Upper lobe of left lung (tissue), 6 donors: Measurements from ENCODE around the gene ZZZ3. TPM values are rescaled to one million over a fixed set of nuclear protein-coding genes. Genes with fewer than 3 reads are reported as not detected.

Experiments used
- ATAC-seq, 2 donors: fragments of 200-7000 bp; cut with Tn5 transposase; one replicate each; pipeline ENCODE4 v1.9.1; 2022; ENCODE audit warnings: mild to moderate bottlenecking in 2 of 2, moderate library complexity in 2 of 2; ENCODE audit not compliant: low FRiP score in 2 of 2
- DNase-seq, 2 donors: peaks; one replicate each; pipeline ENCODE4 v3.0.0-alpha.2; 2019 to 2020
- H3K27ac ChIP-seq, 4 donors: fragments of 200-600 bp; sonication (generic); one replicate each; pipeline ENCODE4 v1.5.1; 2016 to 2019
- H3K27me3 ChIP-seq, 4 donors: fragments of 200-600 bp; sonication (generic); one replicate each; pipeline ENCODE4 v1.5.1; 2017 to 2019
- H3K36me3 ChIP-seq, 4 donors: fragments of 200-600 bp; sonication (generic); one replicate each; pipeline ENCODE4 v1.5.1; 2016 to 2019
- H3K4me1 ChIP-seq, 4 donors: fragments of 200-600 bp; sonication (generic); one replicate each; pipeline ENCODE4 v1.5.1; 2018 to 2019
- H3K4me3 ChIP-seq, 4 donors: fragments of 200-600 bp; sonication (generic); one replicate each; pipeline ENCODE4 v1.5.1; 2017 to 2019; ENCODE audit warnings: mild to moderate bottlenecking in 2 of 4, moderate library complexity in 1 of 4
- H3K9me3 ChIP-seq, 4 donors: fragments of 200-600 bp; sonication (generic); one replicate each; pipeline ENCODE4 v1.5.1; 2018 to 2019
- EP300 ChIP-seq, 4 donors: sonication (generic); formaldehyde crosslinking; IDR thresholded peaks; one replicate each; pipeline ENCODE4 v1.5.1; 2017; ENCODE audit warnings: antibody characterized with exemption in 4 of 4, control low read depth in 2 of 4
- POLR2A ChIP-seq, 4 donors: fragments of 450-650 bp; IDR thresholded peaks; one replicate each; pipeline ENCODE4 v1.5.1; 2016 to 2017; ENCODE audit warnings: antibody characterized with exemption in 4 of 4, mild to moderate bottlenecking in 2 of 4
- POLR2AphosphoS5 ChIP-seq, 2 donors: sonication (generic); formaldehyde crosslinking; IDR thresholded peaks; one replicate each; pipeline ENCODE4 v1.5.1; 2017; ENCODE audit warnings: antibody characterized with exemption in 2 of 2
- WGBS, 2 donors: methylation state at CpG; one replicate each; pipeline ENCODE4 v1.1.5; 2017 to 2018; 5-methylcytosine and 5-hydroxymethylcytosine counted together
- total RNA-seq, 6 donors: library from RNA; depleted of rRNA in 4 of 6; stranded (reverse); fragments of >200 nt in 4 of 6; gene quantifications; one replicate each; pipeline versions ENCODE4 v1.1.0 to v1.2.1, GENCODE V29; 2016 to 2021
- TF ChIP-seq, protein P1 (sequence below), 6 experiments: fragments of 450-650 bp in 4 of 6; fragments of 200-600 bp in 2 of 6; sonication (generic) in 2 of 6; IDR thresholded peaks; one replicate each; pipeline ENCODE4 v1.5.1; 2016 to 2019; ENCODE audit warnings: antibody characterized with exemption in 6 of 6
- donor health status: DM: no; HTN: no; CAD: no; lungs with moderate emphysema.
- donor health status: DM: no; HTN: yes; CAD: no; lungs with severe emphysema.

Gene ZZZ3
- total RNA-seq, 6 donors from 2014 or later = 15.3 to 141 (median 41.9) TPM

DNA sequence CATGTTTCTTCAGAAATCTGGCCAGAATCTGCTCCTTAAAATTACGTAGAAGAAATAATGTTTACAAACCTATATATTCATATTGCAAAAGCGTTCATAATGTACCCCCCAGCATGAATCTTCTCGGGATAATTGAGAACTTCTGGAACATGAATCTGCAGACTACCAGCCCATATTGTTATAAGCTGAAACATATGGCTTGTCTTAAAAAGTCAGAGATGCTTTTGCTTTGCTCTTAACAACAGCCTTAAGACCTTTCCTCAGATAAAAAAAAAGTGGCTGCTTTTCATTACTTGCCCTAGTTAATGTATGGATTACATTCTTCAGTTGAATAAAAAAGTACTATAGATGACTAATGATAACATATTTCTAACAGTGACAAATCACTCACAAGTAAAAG lies 15.0 kb upstream of the ZZZ3 start:
- H3K9me3 ChIP-seq = no peaks in the 10 kb centered on the region
- no peak for TF ChIP-seq EP300 (IDR thresholded peaks at IDR 0.05)
- TF ChIP-seq, protein P1, sequence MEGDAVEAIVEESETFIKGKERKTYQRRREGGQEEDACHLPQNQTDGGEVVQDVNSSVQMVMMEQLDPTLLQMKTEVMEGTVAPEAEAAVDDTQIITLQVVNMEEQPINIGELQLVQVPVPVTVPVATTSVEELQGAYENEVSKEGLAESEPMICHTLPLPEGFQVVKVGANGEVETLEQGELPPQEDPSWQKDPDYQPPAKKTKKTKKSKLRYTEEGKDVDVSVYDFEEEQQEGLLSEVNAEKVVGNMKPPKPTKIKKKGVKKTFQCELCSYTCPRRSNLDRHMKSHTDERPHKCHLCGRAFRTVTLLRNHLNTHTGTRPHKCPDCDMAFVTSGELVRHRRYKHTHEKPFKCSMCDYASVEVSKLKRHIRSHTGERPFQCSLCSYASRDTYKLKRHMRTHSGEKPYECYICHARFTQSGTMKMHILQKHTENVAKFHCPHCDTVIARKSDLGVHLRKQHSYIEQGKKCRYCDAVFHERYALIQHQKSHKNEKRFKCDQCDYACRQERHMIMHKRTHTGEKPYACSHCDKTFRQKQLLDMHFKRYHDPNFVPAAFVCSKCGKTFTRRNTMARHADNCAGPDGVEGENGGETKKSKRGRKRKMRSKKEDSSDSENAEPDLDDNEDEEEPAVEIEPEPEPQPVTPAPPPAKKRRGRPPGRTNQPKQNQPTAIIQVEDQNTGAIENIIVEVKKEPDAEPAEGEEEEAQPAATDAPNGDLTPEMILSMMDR (IDR thresholded peaks at IDR 0.05) = no peak
- no peak for TF ChIP-seq POLR2AphosphoS5 (IDR thresholded peaks at IDR 0.05)
- TF ChIP-seq POLR2A (IDR thresholded peaks at IDR 0.05) = no peak
- no peak overlapping the region for H3K4me3 ChIP-seq
- peaks cover 3 to 76% (median 28%) of the 10 kb centered on the region in 4 donors for H3K36me3 ChIP-seq
- H3K4me1 ChIP-seq = no peaks in the 10 kb centered on the region
- 94 to 97% methylated on average over 3 of the region's 3 CpGs for WGBS, 2 donors
- H3K27ac ChIP-seq = no peak overlapping the region
- DNase-seq (no peak), ATAC-seq (no peak)
- H3K27me3 ChIP-seq = no peaks in the 10 kb centered on the region

DNA sequence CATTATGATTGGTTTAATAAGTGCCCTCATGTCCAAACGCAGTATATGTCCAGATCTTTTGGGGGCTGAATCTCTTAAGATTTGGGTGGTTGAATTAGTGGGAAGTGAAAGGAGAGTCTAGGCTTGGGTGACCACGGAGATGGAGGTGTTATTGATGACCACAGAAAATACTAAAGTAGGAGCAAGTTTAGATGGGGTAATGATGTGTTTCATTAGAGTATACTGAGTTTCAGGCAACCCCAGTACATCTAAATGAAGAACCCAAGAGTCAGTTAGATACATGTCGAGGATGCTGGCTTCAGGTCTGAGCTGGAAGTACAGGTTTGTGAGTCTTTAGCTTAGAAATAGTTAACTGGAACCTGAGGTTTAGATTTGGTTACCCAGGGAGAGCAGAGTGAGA lies 6.5 kb upstream of the ZZZ3 start:
- ATAC-seq = no peak
- no peak overlapping the region for H3K27ac ChIP-seq
- no peak for DNase-seq
- WGBS, 2 donors = 89% methylated on average over 3 of the region's 3 CpGs
- H3K27me3 ChIP-seq = no peaks in the 10 kb centered on the region
- no peaks in the 10 kb centered on the region for H3K9me3 ChIP-seq
- H3K4me3 ChIP-seq = no peak overlapping the region
- peaks cover 0 to 11% (median 6%) of the 10 kb centered on the region in 4 donors for H3K4me1 ChIP-seq
- peaks cover 0 to 22% (median 9%) of the 10 kb centered on the region in 4 donors for H3K36me3 ChIP-seq
- TF ChIP-seq, protein P1 (IDR thresholded peaks at IDR 0.05) = no peak
- no peak for TF ChIP-seq POLR2AphosphoS5 (IDR thresholded peaks at IDR 0.05)
- TF ChIP-seq POLR2A (IDR thresholded peaks at IDR 0.05) = no peak
- TF ChIP-seq EP300 (IDR thresholded peaks at IDR 0.05) = no peak

DNA sequence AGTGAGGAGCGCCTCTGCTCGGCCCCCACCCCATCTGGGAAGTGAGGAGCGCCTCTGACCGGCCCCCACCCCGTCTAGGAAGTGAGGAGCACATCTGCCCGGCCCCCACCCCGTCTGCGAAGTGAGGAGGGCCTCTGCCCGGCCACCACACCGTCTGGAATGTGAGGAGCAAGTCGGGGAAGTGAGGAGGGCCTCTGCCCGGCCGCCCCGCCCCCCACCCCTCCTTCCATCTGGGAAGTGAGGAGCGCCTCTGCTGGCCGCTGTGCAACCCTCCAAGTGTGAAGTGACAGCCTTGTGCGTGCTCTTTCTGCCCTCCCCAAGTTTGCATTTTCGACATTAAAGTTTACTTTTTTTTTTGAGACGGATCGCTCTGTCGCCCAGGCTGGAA lies 5.1 kb upstream of the ZZZ3 start:
- ATAC-seq (no peak), DNase-seq (peak in 1 of 2 donors; percentile 81)
- TF ChIP-seq, protein P1 (IDR thresholded peaks at IDR 0.05) = peak in 5 of 6 experiments; percentile 13 to 39 (median 19)
- no peak for TF ChIP-seq POLR2A (IDR thresholded peaks at IDR 0.05)
- Histone ChIP-seq H3K27me3 (no peaks in the 10 kb centered on the region), H3K36me3 (peaks cover 0 to 10% (median 5%) of the 10 kb centered on the region in 4 donors), H3K4me1 (peaks cover 0 to 15% (median 10%) of the 10 kb centered on the region in 4 donors), H3K27ac (peak overlapping the region in 2 of 4 donors; percentile 27 to 30), H3K4me3 (peak overlapping the region in 3 of 4 donors; percentile 25 to 44 (median 34)), H3K9me3 (no peaks in the 10 kb centered on the region)
- 44 to 63% methylated on average over 5 to 20 of the region's 21 CpGs for WGBS, 2 donors

DNA sequence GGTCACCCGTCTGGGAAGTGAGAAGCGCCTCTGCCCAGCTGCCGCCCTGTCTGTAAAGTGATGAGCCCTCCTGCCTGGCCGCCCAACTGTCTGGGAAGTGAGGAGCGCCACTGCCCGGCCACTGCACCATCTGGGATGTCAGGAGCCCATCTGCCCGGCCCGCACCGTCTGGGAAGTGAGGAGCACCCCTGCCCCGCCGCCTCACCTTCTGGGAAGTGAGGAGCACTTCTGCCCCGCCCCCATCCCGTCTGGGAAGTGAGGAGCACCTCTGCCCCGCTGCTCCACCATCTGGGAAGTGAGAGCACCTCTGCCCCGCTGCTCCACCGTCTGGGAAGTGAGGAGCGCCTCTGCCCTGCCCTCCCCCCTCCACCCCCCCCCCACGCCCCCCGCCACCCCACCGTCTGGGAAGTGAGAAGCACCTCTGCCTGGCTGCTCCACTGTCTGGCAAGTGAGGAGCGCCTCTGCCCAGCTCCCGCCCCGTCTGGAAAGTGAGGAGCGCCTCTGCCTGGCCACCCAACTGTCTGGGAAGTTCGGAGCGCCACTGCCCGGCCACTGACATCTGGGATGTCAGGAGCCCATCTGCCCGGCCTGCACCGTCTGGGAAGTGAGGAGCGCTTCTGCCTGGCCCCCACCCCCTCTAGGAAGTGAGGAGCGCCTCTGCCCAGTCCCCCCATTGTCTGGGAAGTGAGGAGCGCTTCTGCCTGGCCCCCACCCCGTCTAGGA lies 4.5 kb upstream of the ZZZ3 start:
- H3K27ac ChIP-seq = peak overlapping the region in 1 of 4 donors; percentile 27
- no peaks in the 10 kb centered on the region for H3K27me3 ChIP-seq
- DNase-seq (peak in 1 of 2 donors; percentile 66), ATAC-seq (no peak)
- WGBS, 2 donors = 86 to 88% methylated on average over 13 to 30 of the region's 33 CpGs
- peaks cover 0 to 6% (median 3%) of the 10 kb centered on the region in 4 donors for H3K36me3 ChIP-seq
- no peaks in the 10 kb centered on the region for H3K9me3 ChIP-seq
- TF ChIP-seq, protein P1 (IDR thresholded peaks at IDR 0.05) = no peak
- TF ChIP-seq POLR2AphosphoS5 (IDR thresholded peaks at IDR 0.05) (no peak), POLR2A (IDR thresholded peaks at IDR 0.05) (no peak), EP300 (IDR thresholded peaks at IDR 0.05) (no peak)
- peak overlapping the region in 3 of 4 donors; percentile 25 to 44 (median 34) for H3K4me3 ChIP-seq
- H3K4me1 ChIP-seq = peaks cover under 1 to 15% (median 10%) of the 10 kb centered on the region in 4 donors
